ENCODE measurements around the gene SH3BGRL2.

DNA sequence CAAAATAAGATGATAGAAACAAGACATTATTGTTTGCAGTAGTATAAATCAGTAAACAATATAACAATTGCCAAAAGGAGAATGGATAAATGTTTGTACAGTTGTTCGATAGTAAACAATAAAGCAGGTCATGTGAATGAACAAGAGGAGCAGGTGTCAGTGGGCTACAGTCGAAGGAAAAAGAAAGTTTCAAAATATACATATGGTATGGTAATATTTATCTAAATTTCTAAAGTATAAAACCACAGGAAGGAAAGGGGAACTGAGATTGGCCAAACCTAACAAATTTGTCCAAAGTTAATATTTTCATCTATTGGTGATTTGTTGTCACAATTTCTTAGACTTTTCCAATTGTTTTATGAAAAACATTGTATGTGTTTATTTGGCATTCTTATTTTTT lies 110.9 kb downstream of the SH3BGRL2 start:
- TF ChIP-seq, protein P1, sequence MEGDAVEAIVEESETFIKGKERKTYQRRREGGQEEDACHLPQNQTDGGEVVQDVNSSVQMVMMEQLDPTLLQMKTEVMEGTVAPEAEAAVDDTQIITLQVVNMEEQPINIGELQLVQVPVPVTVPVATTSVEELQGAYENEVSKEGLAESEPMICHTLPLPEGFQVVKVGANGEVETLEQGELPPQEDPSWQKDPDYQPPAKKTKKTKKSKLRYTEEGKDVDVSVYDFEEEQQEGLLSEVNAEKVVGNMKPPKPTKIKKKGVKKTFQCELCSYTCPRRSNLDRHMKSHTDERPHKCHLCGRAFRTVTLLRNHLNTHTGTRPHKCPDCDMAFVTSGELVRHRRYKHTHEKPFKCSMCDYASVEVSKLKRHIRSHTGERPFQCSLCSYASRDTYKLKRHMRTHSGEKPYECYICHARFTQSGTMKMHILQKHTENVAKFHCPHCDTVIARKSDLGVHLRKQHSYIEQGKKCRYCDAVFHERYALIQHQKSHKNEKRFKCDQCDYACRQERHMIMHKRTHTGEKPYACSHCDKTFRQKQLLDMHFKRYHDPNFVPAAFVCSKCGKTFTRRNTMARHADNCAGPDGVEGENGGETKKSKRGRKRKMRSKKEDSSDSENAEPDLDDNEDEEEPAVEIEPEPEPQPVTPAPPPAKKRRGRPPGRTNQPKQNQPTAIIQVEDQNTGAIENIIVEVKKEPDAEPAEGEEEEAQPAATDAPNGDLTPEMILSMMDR (IDR thresholded peaks at IDR 0.05; ENCODE audit: low read depth, low read length, missing input control) = no peak
- TF ChIP-seq, protein P2, sequence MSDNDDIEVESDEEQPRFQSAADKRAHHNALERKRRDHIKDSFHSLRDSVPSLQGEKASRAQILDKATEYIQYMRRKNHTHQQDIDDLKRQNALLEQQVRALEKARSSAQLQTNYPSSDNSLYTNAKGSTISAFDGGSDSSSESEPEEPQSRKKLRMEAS (IDR thresholded peaks at IDR 0.05) = no peak
- TF ChIP-seq, protein P3, sequence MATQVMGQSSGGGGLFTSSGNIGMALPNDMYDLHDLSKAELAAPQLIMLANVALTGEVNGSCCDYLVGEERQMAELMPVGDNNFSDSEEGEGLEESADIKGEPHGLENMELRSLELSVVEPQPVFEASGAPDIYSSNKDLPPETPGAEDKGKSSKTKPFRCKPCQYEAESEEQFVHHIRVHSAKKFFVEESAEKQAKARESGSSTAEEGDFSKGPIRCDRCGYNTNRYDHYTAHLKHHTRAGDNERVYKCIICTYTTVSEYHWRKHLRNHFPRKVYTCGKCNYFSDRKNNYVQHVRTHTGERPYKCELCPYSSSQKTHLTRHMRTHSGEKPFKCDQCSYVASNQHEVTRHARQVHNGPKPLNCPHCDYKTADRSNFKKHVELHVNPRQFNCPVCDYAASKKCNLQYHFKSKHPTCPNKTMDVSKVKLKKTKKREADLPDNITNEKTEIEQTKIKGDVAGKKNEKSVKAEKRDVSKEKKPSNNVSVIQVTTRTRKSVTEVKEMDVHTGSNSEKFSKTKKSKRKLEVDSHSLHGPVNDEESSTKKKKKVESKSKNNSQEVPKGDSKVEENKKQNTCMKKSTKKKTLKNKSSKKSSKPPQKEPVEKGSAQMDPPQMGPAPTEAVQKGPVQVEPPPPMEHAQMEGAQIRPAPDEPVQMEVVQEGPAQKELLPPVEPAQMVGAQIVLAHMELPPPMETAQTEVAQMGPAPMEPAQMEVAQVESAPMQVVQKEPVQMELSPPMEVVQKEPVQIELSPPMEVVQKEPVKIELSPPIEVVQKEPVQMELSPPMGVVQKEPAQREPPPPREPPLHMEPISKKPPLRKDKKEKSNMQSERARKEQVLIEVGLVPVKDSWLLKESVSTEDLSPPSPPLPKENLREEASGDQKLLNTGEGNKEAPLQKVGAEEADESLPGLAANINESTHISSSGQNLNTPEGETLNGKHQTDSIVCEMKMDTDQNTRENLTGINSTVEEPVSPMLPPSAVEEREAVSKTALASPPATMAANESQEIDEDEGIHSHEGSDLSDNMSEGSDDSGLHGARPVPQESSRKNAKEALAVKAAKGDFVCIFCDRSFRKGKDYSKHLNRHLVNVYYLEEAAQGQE (IDR thresholded peaks at IDR 0.05) = no peak
- TF ChIP-seq TAF1 (conservative IDR thresholded peaks at IDR 0.05) = no peak
- no peak for TF ChIP-seq RAD21 (IDR thresholded peaks at IDR 0.05)
- no peak for TF ChIP-seq GABPA (IDR thresholded peaks at IDR 0.05 in 1 of 2, conservative IDR thresholded peaks at IDR 0.05 in 1 of 2)
- no peak for TF ChIP-seq NR2F2 (IDR thresholded peaks at IDR 0.05)
- TF ChIP-seq, protein P4, sequence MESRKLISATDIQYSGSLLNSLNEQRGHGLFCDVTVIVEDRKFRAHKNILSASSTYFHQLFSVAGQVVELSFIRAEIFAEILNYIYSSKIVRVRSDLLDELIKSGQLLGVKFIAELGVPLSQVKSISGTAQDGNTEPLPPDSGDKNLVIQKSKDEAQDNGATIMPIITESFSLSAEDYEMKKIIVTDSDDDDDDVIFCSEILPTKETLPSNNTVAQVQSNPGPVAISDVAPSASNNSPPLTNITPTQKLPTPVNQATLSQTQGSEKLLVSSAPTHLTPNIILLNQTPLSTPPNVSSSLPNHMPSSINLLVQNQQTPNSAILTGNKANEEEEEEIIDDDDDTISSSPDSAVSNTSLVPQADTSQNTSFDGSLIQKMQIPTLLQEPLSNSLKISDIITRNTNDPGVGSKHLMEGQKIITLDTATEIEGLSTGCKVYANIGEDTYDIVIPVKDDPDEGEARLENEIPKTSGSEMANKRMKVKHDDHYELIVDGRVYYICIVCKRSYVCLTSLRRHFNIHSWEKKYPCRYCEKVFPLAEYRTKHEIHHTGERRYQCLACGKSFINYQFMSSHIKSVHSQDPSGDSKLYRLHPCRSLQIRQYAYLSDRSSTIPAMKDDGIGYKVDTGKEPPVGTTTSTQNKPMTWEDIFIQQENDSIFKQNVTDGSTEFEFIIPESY (IDR thresholded peaks at IDR 0.05) = no peak
- TF ChIP-seq EGR1 (IDR thresholded peaks at IDR 0.05; ENCODE audit: low read depth in 2 of 2) = no peak
- TF ChIP-seq FOXA1 (IDR thresholded peaks at IDR 0.05) = no peak
- TF ChIP-seq YY1 (IDR thresholded peaks at IDR 0.05) = no peak
- TF ChIP-seq JUND (IDR thresholded peaks at IDR 0.05) = no peak
- no peak for TF ChIP-seq RXRA (IDR thresholded peaks at IDR 0.05)
- no peak for TF ChIP-seq HNF4G (IDR thresholded peaks at IDR 0.05)

Measured in liver (tissue), 3 donors.